HG03442 (cell line): ENCODE data around the gene CCDC177.

Experiments
- ATAC-seq: cut with Tn5 transposase; IDR thresholded peaks from one replicate; pipeline ENCODE4 v1.9.1; 2021; ENCODE audit warnings: mild to moderate bottlenecking, moderate library complexity; ENCODE audit not compliant: unreplicated experiment

Gene CCDC177

DNA sequence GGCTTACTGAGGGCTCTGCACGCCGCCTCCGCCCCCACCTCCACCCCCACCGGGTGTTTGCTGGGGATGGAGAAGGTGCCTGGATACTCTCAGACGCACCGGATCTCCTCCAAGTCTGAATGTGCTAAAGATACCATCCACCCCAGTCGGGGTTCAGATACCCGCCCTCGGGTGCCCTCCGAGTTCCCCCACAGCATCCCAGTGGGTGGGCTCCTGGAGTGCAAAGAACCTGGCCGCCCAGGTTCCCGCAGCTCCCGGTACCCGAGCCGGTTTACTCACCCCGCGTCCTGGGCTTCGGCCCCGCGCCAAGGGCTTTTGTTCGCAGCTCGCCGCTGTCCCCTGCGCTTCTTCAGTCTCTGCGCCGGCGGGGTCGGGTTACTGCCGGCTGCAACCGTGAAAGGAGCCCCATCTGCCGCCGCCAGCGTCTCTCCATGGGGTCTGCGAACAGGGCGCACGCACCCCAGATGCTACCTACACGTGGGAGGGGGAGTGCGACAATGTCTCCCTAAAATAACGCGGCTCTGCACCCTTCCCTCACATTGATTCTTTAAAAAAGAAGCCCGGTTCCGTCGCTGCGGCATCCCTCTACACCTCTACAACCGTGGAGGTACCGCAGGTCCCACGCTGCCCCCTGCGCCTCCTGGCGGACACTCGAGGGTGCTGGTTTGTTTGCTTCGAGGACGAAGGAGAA is at the start of gene CCDC177:
Gene CCDC177 (minus strand): TSS at position 609 of the 691 bp plus-strand sequence. CDS start 1,249 bp downstream, outside the sequence.
- no peak for ATAC-seq

DNA sequence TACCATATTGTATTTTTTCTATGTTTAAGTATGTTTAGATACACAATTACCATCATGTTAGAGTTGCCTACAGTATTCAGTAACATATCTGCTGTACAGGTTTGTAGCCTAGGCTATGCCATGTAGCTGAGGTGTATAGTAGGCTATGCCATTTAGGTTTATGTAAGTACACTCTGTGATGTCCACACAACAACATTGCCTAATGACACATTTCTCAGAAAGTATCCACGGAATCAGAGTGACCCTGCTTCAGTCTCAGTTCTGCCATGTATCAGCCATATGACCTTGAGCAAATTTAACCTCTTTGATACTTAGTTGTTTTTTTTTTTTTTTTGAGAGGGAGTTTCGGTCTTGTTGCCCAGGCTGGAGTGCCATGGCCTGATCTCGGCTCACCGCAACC is 49.5 kb upstream of the CCDC177 start:
- ATAC-seq = no peak

DNA sequence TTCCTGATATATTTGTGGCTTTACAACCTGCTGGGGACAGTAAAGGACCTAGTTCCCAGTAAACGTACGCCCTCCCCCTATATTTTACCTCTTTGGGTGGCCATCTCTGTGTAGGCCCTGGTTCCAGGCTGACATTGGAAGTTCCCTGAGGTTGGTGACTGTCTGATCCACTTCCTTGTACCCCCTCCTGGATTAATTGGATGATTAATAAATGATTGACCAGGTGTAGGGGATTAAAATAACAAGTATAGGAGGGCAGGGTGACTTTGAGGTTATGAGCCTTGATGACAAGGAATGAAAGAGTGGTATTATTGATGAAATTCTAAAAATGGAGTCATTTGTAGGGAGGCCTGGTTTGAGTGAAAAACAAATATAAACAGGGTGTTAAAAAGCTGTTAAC is 46.3 kb upstream of the CCDC177 start:
- ATAC-seq = no peak

DNA sequence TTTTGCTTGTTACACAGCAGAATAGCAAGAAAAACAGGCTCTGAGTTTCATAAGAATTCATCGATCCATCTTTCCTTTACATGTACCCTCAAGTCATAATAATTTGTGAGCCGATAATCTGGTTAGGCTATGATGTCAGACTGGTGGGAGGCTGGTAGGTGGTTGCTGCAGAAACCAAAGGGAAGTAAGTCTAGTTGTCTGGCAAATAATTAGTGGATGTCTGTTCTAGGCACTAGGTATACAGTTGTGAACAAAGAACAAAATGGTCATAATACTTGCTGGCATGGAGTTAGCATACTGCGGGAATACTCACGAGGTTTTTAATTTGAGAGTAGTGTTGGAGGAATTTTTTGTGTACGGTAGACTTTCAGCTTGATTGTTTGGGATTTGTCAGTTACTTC is 45.5 kb upstream of the CCDC177 start:
- ATAC-seq = no peak

DNA sequence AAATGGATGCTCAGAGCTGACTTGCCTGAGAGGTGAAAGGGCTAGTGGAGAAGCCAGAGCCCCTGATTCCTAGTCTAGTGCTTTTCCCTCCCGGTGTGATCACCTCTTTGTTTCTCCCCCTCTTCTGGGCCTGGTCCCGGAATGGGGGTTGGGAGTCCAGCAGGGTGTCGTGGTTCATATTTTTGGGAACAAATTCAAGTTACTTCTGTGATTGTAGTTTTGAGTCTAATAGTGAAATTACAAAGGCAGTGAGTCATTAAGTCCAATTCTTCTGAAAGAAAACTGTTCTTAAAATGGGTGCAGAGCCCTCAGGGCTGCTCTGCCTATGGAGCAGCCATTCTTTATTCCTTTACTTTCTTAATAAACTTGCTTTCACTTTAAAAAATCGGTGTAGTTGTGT is 44.3 kb upstream of the CCDC177 start:
- no peak for ATAC-seq

DNA sequence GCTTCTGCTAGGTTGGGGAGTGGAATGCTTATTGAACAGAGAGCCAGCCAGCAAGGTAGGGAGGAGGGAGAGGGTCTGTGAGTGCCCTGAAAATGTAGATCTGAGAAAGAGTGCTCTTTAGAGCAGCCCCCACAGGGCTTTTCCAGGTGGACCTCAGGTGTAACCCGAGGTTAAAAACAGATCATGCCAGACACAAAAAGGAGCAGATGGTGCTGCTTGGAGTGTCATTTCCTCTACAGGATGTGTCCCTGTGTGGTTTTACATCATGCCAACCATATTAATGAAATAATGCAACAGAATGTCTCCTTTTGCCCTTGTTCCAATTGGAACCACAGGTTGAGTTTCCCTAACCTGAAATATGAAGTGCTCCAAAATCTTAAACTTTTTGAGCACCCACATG is 43.1 kb upstream of the CCDC177 start:
- ATAC-seq = no peak

DNA sequence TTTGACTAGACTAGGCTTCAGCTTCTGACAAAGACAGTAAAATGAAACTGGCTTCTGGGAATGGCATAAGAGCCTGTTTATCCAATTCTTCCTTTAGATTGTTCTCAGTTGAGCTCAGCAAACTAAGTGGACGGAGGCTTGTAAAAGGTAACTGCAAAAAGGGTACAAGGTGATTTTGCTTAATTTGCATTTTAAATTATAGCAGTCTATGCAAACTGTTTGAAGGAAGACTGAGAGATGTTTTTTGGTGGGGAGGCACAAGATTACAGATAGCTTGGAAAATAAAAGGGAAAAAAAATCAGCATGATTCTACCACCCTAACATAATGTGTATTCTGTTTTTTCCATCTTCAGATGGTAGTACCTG is 41.7 kb upstream of the CCDC177 start:
- no peak for ATAC-seq

DNA sequence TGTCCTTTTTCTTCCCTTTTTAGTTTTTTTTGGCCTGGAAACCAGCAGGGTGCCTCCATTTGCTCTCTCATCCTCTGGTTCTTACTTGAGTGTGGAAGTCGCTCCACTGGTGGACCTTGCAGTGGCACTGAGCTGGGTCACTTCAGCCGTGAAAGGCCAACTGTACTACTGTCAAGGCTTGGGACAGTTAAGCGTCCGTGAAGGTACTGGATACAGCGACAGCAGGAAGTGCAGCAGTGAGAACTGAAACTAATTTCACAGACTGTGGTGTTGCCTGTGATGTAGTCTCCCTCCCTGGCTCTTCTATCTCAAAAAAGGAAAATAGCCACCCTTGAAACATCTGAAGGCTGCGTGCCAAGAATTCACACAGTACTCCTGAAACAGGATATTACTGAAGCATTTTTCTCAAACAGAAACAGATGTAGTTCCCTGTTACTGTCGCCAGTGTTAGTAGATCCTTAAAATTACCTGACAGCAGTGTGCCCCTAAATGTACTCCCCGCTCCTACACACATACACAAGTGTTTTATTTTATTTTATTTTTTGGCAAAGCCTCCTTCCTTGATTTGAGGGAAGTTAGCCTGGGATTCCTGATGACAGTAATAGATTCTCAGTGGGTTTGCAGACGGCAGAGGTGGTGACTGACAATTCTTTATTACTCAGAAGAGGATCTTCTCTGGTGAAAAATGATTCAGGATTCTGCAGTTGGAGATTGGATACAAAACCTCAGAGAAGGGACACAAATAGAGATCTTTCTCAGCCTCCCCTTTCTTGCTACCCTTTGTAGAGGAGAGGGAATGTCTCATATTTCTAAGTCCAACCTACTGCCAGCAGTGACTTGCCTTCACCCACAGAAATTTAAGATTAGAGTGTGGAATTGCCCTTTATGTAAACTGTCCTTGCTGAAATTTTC is 41.1 kb upstream of the CCDC177 start:
- ATAC-seq = peak; percentile 52

DNA sequence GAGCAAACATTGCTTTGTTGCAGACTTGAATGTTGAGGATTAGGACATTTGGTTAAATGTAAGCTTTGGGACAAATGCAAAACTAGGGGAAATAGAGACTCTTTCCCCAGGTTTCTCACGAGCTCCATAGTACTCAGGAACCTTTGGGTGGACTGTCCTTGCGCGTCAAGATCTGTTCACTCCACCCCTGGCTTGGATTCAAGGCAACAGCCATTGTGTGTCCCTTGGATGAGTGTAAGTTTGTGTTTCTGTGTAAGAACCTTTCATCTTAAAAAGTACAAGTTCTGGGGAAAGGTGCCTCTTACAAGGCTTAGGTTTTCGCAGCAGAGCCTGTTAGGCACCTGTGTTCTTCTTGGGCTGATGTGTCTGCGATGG is 40.4 kb upstream of the CCDC177 start:
- no peak for ATAC-seq

DNA sequence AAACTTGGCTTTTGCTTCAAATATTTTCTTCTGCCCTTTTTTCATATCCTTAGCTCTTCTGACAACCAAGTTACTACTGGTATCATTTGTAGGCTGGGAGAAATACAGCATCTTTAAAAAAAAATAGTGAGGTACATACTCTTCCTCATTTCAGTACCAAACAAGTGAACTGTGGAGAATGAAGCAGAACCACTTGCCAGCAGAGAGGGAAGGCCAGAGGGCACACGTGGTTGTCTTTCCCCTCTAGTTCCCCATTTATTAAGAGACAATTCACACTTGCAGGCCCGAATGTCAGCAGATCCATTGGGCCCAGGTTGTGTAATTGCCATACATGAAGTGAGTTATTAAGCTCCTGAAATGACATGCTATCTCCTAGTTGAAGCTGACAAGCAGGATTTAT is 39.9 kb upstream of the CCDC177 start:
- no peak for ATAC-seq

DNA sequence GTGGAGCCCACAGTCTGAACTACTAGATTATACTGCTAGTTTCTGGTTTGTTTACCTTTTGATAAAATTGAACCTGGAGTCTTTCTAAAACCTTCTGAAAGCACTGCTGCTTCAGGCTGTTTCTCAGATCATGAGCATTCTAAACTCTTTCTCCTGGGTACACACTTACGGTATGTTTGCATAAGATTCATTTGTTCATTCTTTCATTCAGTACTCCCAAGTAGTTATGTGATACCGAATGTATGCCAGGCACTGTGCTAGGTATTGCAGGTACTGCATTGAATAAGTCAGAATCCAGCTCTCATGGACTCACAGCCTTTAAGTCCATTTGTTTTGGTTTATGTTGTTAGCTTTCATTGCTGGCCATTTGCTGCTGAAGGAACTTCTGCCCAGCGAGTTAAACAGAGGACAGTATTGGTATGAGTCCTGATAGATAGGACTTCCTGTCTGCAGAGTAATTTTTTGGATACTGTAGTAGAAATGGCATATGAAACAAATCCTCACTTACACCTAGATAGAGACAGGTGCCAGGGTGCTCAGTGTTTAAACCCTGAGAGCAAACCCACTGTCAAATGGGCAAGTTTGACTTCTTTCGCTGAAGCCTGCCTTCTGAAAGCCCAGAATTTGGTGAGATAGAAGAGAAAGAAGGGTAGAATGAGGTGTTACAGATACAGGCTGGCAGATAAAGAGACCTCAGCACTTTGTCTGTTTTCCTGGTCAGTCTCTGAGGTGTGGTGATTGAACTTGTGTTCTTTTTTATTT is 38.8 kb upstream of the CCDC177 start:
- ATAC-seq = no peak

DNA sequence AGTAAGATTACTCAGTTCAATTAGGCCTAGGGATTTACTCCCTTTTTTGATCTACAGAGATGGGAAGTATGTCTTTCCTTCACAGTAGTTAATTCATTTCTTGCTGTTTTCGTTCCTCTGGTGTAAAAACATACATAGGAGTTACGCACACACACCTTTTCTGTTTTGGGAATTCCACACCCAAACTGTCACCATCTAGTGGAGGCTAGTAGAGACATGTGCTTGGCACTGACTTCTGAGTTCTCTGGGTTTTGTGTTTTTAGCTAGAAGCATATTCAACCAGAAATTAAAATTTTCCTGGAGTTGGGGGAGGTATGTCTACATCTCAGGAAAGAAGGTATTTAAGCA is 38.1 kb upstream of the CCDC177 start:
- ATAC-seq = no peak

DNA sequence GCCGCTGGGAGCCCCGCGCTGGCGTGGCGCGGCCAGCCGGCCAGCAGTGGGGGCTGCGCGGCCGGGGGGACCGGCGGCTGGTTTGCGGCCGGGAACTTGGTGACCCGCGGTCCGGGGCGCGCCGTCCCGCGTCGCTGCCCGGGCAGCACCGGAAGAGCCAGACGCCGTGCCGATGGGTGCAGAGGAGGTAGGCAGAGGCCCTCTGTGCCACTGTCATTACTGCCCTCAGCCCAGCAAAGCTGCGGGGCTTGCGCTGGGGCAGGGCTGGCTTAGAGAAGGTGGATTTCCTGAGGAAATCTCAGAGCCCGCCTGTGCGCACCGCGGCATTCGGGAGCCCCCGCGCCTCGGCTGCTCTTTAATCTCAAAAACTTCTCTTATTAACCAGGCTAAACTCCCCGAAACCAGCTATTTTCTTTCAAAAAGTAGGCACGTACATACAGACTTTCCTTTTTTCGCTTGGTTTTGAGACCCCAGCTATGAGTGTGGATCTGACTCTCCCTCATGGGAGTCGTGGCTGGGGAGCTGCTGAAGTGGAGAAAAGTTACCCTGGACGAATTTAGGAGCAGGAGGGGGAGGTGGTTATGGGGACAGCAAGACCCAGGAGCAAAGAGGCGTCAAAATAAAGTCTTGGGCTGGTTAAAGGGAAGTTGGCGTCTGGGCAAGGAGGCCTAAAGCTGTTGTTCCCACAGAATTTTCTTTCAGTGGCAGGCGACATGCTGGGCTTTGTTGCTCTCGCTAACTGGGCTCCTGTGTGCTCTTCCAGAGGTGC is 37.5 kb upstream of the CCDC177 start:
- ATAC-seq = peak; percentile 13

DNA sequence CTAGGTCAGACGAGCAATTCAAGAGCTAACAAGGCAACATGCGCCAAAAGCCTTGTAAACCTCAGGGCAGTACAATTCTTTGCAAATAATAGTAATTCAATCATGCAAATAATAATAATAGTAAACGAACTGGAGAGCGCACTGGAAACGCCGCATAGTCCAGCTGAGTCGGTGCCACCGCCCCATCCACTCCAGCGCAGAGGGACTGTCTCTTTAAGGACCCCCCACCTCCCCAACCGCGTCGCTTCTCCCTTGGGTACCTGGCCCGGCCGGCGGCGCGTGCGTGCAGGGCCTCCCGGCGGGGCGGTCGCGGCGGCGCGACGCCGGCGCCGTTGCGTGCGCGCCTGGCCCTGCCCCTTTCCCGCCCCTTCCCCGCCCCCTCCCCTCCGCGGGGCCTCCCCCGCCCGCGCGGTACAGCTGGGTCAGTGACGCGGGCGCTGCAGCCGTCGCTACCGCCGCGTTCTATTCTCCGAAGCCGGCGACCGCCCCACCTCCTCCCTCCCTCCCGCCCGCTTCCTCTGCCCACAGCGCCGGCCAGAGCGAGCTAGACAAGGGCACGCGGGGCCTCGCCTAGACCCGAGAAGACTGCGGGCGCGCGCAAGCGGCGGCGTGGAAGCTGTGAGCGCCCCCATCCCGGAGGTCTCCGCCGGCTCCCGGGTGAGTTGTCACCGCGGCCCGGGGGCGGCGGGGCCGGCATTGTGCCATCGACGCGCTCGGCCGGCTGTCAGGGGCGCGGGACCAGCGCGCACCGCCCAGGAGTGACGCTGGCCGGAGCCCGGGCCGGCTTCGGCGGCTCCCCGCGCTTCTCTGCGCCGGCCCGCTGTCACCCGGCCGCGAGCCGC is 36.7 kb upstream of the CCDC177 start, which contains the start of gene SUSD6:
Gene SUSD6 (plus strand): TSS at position 425 of the 842 bp plus-strand sequence. CDS start 46,997 bp downstream, outside the sequence.
- ATAC-seq = peak; percentile 52

DNA sequence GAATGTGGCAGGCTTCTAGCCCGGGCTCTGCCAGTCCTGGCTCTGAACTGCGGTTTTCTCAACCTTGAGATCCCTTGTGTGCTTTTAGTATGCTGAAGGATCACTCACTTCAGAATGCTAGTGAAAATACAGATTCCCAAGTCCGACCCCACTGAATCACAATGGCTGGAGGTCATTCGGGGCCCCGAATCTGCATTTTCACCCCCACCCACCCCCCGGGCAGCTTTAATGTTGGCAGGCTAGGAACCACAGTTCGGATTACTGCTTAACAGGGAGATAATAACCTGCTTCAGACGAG is 36.2 kb upstream of the CCDC177 start:
- ATAC-seq = no peak

DNA sequence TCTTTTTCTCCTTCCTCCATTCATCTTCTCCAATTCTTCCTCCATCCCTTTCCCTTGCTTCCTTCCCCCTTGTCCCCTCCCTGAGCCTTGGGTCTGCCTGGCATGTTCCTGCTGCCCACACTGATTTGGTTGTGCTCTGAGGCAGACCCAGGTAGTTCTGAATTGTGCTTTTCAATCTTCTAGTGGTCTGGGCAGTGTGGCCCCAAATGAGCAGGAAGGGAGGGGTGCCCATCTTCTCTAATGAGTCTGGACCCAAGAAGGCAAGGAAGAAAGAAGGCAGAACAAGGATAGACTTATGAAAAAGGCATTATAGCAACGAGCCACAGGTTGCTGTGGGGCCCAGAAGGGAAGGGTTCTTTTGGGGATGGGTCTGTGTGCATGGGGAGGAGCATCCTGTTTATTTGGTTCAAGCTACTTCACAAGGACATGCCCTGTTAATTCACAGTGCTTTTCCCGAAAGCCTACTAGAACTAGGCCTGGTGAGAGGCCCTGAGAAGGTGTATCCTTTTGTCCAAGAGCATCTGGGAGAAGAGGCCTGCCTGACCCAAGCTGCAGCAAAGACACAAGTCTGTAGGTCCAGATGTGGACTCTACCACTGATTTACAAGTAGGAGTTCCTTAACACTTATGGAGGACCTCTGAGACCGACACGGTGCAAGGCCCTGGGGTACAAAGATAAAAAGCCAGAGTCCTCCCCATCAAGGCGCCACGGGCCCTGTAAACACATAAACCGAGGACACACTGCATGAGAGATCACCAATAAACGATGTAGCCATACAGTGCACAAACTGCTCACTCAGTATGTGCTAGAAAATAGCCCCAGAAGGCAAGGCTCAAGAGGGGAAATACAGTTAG is 35.6 kb upstream of the CCDC177 start:
- no peak for ATAC-seq

DNA sequence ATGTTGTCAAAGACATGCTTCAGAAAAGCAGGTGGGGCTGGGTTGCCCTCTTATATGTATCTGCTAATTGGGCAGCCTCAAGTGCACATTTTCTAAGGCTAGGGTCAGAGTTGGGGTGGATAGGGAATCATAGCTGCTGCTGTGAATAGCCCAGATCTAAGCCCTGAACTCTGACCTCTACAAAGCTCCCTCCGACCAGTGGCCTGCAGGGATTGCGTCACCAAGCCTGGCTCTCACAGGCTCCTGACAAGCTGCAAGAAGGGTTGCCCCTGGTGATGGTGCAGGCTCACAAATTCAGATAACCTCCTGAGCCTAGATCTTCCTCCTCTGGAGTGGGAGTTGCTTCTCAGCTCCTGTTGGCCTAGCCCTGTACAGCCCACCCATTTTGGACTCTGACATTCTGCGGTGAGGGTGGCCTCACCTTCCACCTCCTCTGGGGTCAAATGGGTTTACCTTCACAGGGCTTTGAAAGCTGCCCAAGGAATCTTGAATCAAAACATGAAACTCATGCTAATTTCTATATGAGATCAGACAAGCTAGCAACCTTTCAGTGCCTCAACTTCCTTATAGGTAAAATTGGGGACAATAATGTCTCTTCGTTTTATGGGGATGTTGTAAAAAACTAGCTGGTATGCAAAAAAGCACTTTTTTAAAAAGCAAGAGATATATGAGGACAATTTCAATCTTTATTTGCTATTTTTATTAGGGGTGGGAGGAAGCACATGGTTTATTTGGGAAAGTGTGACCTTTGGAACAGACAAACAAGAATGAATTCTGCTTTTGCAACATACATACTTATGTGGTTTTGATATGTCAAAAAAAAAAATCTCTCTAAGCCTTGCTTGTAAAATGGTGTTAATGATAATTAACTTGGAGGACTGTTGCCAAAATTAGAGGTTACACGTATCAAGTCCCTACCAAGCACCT is 31.9 kb upstream of the CCDC177 start:
- no peak for ATAC-seq

DNA sequence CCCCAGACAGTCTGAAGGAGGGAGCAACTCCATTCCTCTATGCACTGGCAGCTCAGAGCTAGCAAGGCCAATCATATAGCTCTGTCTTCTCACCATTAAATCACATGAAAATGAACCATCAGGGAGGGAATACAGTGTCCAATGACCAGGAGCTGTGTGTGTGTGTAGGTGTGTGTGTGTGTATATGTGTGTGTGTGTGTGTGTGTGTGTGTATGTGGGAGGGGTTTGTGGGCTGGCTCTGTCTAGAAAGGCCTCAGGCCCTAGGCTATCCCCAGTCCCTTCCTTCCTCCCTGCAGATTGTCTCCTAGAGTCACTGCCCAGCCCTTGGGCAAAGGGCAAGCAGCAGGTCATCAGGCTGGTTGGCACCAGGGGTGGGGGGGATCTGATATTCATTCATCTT is 31.1 kb upstream of the CCDC177 start:
- no peak for ATAC-seq
